IMR-90 (cell line): ENCODE data around the gene SLC22A15. TPM values are rescaled to one million over a fixed set of nuclear protein-coding genes. Genes with fewer than 3 reads are reported as not detected.

Experiments
- ATAC-seq: fragments of 200-7000 bp; cut with Tn5 transposase; 2 replicates; pipeline ENCODE4 v1.9.1; 2020; ENCODE audit warnings: low read depth, mild to moderate bottlenecking, moderate library complexity
- BruUV-seq: library from RNA; stranded (reverse); fragments of 400-500 nt; replicated peaks from 2 replicates; lab custom pipeline; 2021; lab: Mats Ljungman, UMichigan
- CTCF ChIA-PET: fragments of 300-600 bp; formaldehyde crosslinking; extraction: SDS; loops from one replicate; lab custom pipeline; 2021; ENCODE audit warnings: antibody characterized with exemption; lab: Yijun Ruan, JAX
- POLR2A ChIA-PET: fragments of 300-600 bp; sonication (Branson Sonifier 250); formaldehyde crosslinking; loops from one replicate; lab custom pipeline; 2022; ENCODE audit warnings: antibody characterized with exemption; ENCODE audit not compliant: unreplicated experiment; lab: Charles Lee
- DNase-seq: peaks from one replicate; pipeline ENCODE4 v3.0.0; 2013
- H2AFZ ChIP-seq: replicated peaks from 2 replicates; pipeline ENCODE3; 2013; ENCODE audit warnings: low read length, mild to moderate bottlenecking; ENCODE audit not compliant: poor library complexity
- H2AK5ac ChIP-seq: 2 replicates; pipeline ENCODE4 v1.6.1; 2013; ENCODE audit warnings: low read depth, low read length, inconsistent platforms
- H2AK9ac ChIP-seq: replicated peaks from 2 replicates; pipeline ENCODE3; 2013; ENCODE audit warnings: mild to moderate bottlenecking, low read depth, low read length, moderate library complexity; ENCODE audit not compliant: poor library complexity
- H2BK120ac ChIP-seq: 2 replicates; pipeline ENCODE4 v1.6.1; 2013; ENCODE audit warnings: low read depth, low read length, inconsistent platforms
- H2BK15ac ChIP-seq: 3 replicates; pipeline ENCODE4 v1.6.1; 2013; ENCODE audit warnings: low read depth, low read length, inconsistent platforms
- H2BK20ac ChIP-seq: 2 replicates; pipeline ENCODE4 v1.6.1; 2013; ENCODE audit warnings: low read depth, mild to moderate bottlenecking, inconsistent platforms, low read length, moderate library complexity
- H2BK5ac ChIP-seq: 2 replicates; pipeline ENCODE4 v1.6.1; 2013; ENCODE audit warnings: mild to moderate bottlenecking, low read depth, low read length, inconsistent platforms; ENCODE audit not compliant: poor library complexity, severe bottlenecking
- H3K14ac ChIP-seq: replicated peaks from 2 replicates; pipeline ENCODE4 v1.6.1; 2013; ENCODE audit warnings: low read depth, low read length, inconsistent platforms
- H3K18ac ChIP-seq: 2 replicates; pipeline ENCODE4 v1.6.1; 2013; ENCODE audit warnings: low read depth, low read length, control low read depth
- H3K23ac ChIP-seq: 2 replicates; pipeline ENCODE4 v1.6.1; 2013; ENCODE audit warnings: low read depth, low read length, inconsistent platforms
- H3K27ac ChIP-seq: 2 replicates; pipeline ENCODE4 v1.5.1; 2013; ENCODE audit warnings: mild to moderate bottlenecking, control low read depth, low read length; ENCODE audit not compliant: insufficient read depth
- H3K27me3 ChIP-seq: 2 replicates; pipeline ENCODE4 v1.6.1; 2013; ENCODE audit warnings: low read length; ENCODE audit not compliant: control insufficient read depth, insufficient read depth
- H3K36me3 ChIP-seq: 2 replicates; pipeline ENCODE4 v1.6.1; 2013; ENCODE audit warnings: low read length, mixed read lengths; ENCODE audit not compliant: control insufficient read depth, insufficient read depth
- H3K4ac ChIP-seq: 2 replicates; pipeline ENCODE4 v1.6.1; 2013; ENCODE audit warnings: low read depth, low read length, inconsistent platforms
- H3K4me1 ChIP-seq: 2 replicates; pipeline ENCODE4 v1.6.1; 2013; ENCODE audit warnings: low read length, mixed read lengths; ENCODE audit not compliant: control insufficient read depth, insufficient read depth
- H3K4me2 ChIP-seq: 2 replicates; pipeline ENCODE4 v1.6.1; 2013; ENCODE audit warnings: low read depth, mild to moderate bottlenecking, control low read depth, low read length, moderate library complexity
- H3K4me3 ChIP-seq: 2 replicates; pipeline ENCODE4 v1.5.1; 2013; ENCODE audit warnings: low read depth, mild to moderate bottlenecking, control low read depth, low read length, moderate library complexity; ENCODE audit not compliant: insufficient read depth
- H3K56ac ChIP-seq: 2 replicates; pipeline ENCODE4 v1.6.1; 2013; ENCODE audit warnings: low read length, inconsistent platforms; ENCODE audit not compliant: insufficient read depth; ENCODE audit errors: extremely low read depth
- H3K79me1 ChIP-seq, 2 experiments: 2 replicates each; pipeline ENCODE4 v1.6.1; 2013; ENCODE audit warnings: low read length in 2 of 2, inconsistent platforms in 1 of 2, low read depth in 1 of 2
- H3K9ac ChIP-seq: 2 replicates; pipeline ENCODE4 v1.6.1; 2013; ENCODE audit warnings: low read depth, low read length, control low read depth
- H3K9me1 ChIP-seq: 2 replicates; pipeline ENCODE4 v1.6.1; 2013; ENCODE audit warnings: low read length, inconsistent platforms; ENCODE audit not compliant: insufficient read depth
- H3K9me3 ChIP-seq: 2 replicates; pipeline ENCODE4 v1.6.1; 2013; ENCODE audit warnings: low read length; ENCODE audit not compliant: control insufficient read depth, insufficient read depth
- H4K20me1 ChIP-seq: 2 replicates; pipeline ENCODE4 v1.6.1; 2013; ENCODE audit warnings: low read length, inconsistent platforms; ENCODE audit not compliant: insufficient read depth
- H4K5ac ChIP-seq: 2 replicates; pipeline ENCODE4 v1.6.1; 2013; ENCODE audit warnings: mild to moderate bottlenecking, low read depth, low read length, control low read depth
- H4K8ac ChIP-seq, 2 experiments: 2 replicates each; pipeline ENCODE4 v1.6.1; 2013; ENCODE audit warnings: low read depth in 2 of 2, low read length in 2 of 2, control low read depth in 1 of 2, inconsistent platforms in 1 of 2
- H4K91ac ChIP-seq: 2 replicates; pipeline ENCODE4 v1.6.1; 2013; ENCODE audit warnings: low read depth, low read length, inconsistent platforms; ENCODE audit not compliant: insufficient read depth
- BHLHE40 ChIP-seq: fragments of 150-350 bp; IDR thresholded peaks from 2 replicates; pipeline ENCODE4 v1.6.1; 2016; ENCODE audit warnings: mild to moderate bottlenecking, low read depth, low read length
- CEBPB ChIP-seq: IDR thresholded peaks from 2 replicates; pipeline ENCODE4 v1.6.1; 2012; ENCODE audit warnings: low read depth, low read length, improper control_type of control experiment
- CHD1 ChIP-seq: IDR thresholded peaks from 2 replicates; pipeline ENCODE4 v1.6.1; 2012; ENCODE audit warnings: low read depth, low read length, improper control_type of control experiment
- ELK1 ChIP-seq: fragments of 150-350 bp; IDR thresholded peaks from 2 replicates; pipeline ENCODE4 v1.6.1; 2016; ENCODE audit warnings: low read depth, mild to moderate bottlenecking, low read length, moderate library complexity, borderline replicate concordance
- FOS ChIP-seq: fragments of 150-350 bp; IDR thresholded peaks from 2 replicates; pipeline ENCODE4 v1.6.1; 2016; ENCODE audit warnings: low read depth, low read length
- MAFK ChIP-seq: IDR thresholded peaks from 2 replicates; pipeline ENCODE4 v1.6.1; 2012; ENCODE audit warnings: low read depth, low read length, improper control_type of control experiment
- MAZ ChIP-seq: IDR thresholded peaks from 2 replicates; pipeline ENCODE4 v1.6.1; 2012; ENCODE audit warnings: low read depth, mild to moderate bottlenecking, low read length, improper control_type of control experiment, moderate library complexity, borderline replicate concordance
- MXI1 ChIP-seq: IDR thresholded peaks from 2 replicates; pipeline ENCODE4 v1.6.1; 2012; ENCODE audit warnings: low read depth, mild to moderate bottlenecking, low read length, moderate library complexity, borderline replicate concordance
- NFE2L2 ChIP-seq: fragments of 150-350 bp; IDR thresholded peaks from 2 replicates; pipeline ENCODE4 v1.6.1; 2016; ENCODE audit warnings: low read depth, mild to moderate bottlenecking, low read length
- POLR2A ChIP-seq: IDR thresholded peaks from 2 replicates; pipeline ENCODE4 v1.6.1; 2012; ENCODE audit warnings: mild to moderate bottlenecking, low read depth, low read length
- RAD21 ChIP-seq: IDR thresholded peaks from 2 replicates; pipeline ENCODE4 v1.6.1; 2012; ENCODE audit warnings: low read length, improper control_type of control experiment
- RCOR1 ChIP-seq: IDR thresholded peaks from 2 replicates; pipeline ENCODE4 v1.6.1; 2012; ENCODE audit warnings: mild to moderate bottlenecking, low read length, improper control_type of control experiment; ENCODE audit not compliant: insufficient replicate concordance
- RFX5 ChIP-seq: IDR thresholded peaks from 2 replicates; pipeline ENCODE4 v1.8.0; 2012; ENCODE audit warnings: low read depth, mild to moderate bottlenecking, low read length, moderate library complexity
- SMC3 ChIP-seq: fragments of 150-350 bp; IDR thresholded peaks from 2 replicates; pipeline ENCODE4 v1.6.1; 2016; ENCODE audit warnings: low read depth, mild to moderate bottlenecking, antibody characterized with exemption, low read length, moderate library complexity
- USF2 ChIP-seq: fragments of 150-350 bp; IDR thresholded peaks from 2 replicates; pipeline ENCODE4 v1.6.1; 2017; ENCODE audit warnings: mild to moderate bottlenecking, antibody characterized with exemption, low read length, low read depth
- WGBS, 2 experiments: methylation state at CpG; one replicate each; pipeline versions ENCODE4 v1.1.5 to v1.1.7; 2013; ENCODE audit warnings: missing lambda C conversion rate in 2 of 2; ENCODE audit not compliant: insufficient read length in 1 of 2; ENCODE audit errors: extremely low coverage in 2 of 2; 5-methylcytosine and 5-hydroxymethylcytosine counted together
- dilution Hi-C: fragments of 300-500 bp; cut with HindIII; formaldehyde crosslinking; loops from one replicate; pipeline ENCODE4 v1.14.3; 2018; ENCODE audit warnings: low sequenced_read_pairs; ENCODE audit not compliant: unreplicated experiment
- in situ Hi-C: fragments of 300-500 bp; cut with MboI; formaldehyde crosslinking; loops from 3 replicates; pipeline ENCODE4 v1.14.3; 2019; ENCODE audit warnings: low sequenced_read_pairs, inconsistent platforms, mixed read lengths
- intact Hi-C: fragments of 100-400 bp; cut with micrococcal nuclease; formaldehyde crosslinking; loops from 2 replicates; pipeline ENCODE4 v1.10.0; 2022
- polyA plus RNA-seq, 3 experiments: library from polyadenylated mRNA; depleted of rRNA; stranded (reverse); fragments of >200 nt; gene quantifications; 2 replicates each; pipeline ENCODE4 v1.2.3, GENCODE V29; 2012; ENCODE audit warnings: low replicate concordance in 1 of 3
- total RNA-seq: library from RNA; depleted of rRNA; stranded (reverse); fragments of >200 nt; gene quantifications from 2 replicates; pipeline ENCODE4 v1.2.3, GENCODE V29; 2012
- TF ChIP-seq, protein P1 (sequence below): conservative IDR thresholded peaks from 2 replicates; pipeline ENCODE4 v1.5.1; 2012; ENCODE audit warnings: mild to moderate bottlenecking, low read depth, low read length, improper control_type of control experiment

Gene SLC22A15
- total and polyA plus RNA-seq, 2 of the 4 experiments (the other 2 are of a cell fraction) = under 0.01 to 0.02 TPM

DNA sequence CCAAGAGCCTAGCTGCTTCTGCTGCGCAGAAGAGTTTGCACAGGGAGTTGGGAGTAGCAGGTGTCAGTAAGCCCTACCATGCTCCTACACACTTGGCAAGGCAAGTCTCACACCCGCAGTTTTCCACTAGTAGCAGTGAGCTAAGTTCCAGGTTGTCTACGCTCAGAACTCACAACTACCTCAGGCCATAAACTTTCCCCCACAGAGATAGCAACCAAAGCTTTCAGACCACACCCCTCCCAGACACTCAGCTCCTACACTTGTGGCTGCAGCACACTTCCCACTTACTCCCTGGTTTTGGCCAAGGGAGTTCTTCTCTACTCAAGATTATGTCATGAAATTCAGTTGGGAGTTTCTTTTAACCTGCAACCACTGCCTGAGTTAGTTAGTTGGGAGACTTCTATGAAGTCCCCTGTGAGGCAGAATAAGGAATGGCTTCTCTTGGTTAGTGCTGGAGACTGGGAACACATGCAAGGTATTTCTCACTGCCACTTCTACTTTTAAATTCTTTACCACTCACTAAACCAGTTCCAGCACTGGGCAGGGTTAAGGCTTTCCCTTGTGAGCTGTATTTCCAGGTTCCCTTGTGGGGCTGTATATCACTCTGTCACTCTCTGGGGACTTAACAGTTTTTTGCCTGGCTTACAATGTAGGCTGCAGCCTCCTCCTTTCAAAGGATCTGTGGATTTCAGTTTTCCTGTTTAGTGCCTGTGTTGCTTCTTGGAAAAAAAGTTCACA, 116.6 kb downstream of the SLC22A15 start:
- Histone ChIP-seq H3K4me1 (no peaks in the 10 kb centered on the region), H3K4me2 (no peak overlapping the region), H4K91ac (no peak overlapping the region), H3K4ac (no peak overlapping the region), H4K8ac (no peak overlapping the region), H3K9me1 (no peaks in the 10 kb centered on the region), H3K56ac (no peak overlapping the region), H2BK120ac (no peak overlapping the region), H3K9me3 (no peaks in the 10 kb centered on the region), H2BK15ac (no peak overlapping the region), H3K27me3 (no peaks in the 10 kb centered on the region), H4K5ac (no peak overlapping the region), H3K79me1 (no peaks in the 10 kb centered on the region), H2BK5ac (no peak overlapping the region), H2AK9ac (no peak overlapping the region), H3K18ac (no peak overlapping the region), H2AFZ (no peak overlapping the region), H3K4me3 (no peak overlapping the region), H3K27ac (no peak overlapping the region), H3K9ac (no peak overlapping the region), H2AK5ac (no peak overlapping the region), H3K23ac (no peak overlapping the region), H3K14ac (no peak overlapping the region), H4K20me1 (no peaks in the 10 kb centered on the region), H2BK20ac (no peak overlapping the region), H3K36me3 (no peaks in the 10 kb centered on the region)
- 63% methylated on average over 1 of the region's 3 CpGs; no CpG with 5 or more reads in 1 of the 2 experiments for WGBS, 2 experiments
- no peak for TF ChIP-seq ELK1
- no peak for TF ChIP-seq RFX5
- no peak for TF ChIP-seq RAD21
- TF ChIP-seq MAZ = no peak
- no peak for TF ChIP-seq RCOR1
- no peak for TF ChIP-seq SMC3
- no peak for TF ChIP-seq CHD1
- no peak for TF ChIP-seq MXI1
- TF ChIP-seq, protein P1, sequence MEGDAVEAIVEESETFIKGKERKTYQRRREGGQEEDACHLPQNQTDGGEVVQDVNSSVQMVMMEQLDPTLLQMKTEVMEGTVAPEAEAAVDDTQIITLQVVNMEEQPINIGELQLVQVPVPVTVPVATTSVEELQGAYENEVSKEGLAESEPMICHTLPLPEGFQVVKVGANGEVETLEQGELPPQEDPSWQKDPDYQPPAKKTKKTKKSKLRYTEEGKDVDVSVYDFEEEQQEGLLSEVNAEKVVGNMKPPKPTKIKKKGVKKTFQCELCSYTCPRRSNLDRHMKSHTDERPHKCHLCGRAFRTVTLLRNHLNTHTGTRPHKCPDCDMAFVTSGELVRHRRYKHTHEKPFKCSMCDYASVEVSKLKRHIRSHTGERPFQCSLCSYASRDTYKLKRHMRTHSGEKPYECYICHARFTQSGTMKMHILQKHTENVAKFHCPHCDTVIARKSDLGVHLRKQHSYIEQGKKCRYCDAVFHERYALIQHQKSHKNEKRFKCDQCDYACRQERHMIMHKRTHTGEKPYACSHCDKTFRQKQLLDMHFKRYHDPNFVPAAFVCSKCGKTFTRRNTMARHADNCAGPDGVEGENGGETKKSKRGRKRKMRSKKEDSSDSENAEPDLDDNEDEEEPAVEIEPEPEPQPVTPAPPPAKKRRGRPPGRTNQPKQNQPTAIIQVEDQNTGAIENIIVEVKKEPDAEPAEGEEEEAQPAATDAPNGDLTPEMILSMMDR = no peak
- no peak for TF ChIP-seq NFE2L2
- no peak for TF ChIP-seq FOS
- TF ChIP-seq POLR2A = no peak
- no peak for TF ChIP-seq USF2
- no peak for TF ChIP-seq CEBPB
- TF ChIP-seq BHLHE40 = no peak
- no peak for TF ChIP-seq MAFK
- DNase-seq (no peak), ATAC-seq (no peak)
- dilution Hi-C loops (no loop called here), in situ Hi-C loops (no loop called here), intact Hi-C loops (no loop called here)
- BruUV-seq = no TSS peak
- ChIA-PET POLR2A (no interaction called here), CTCF (no interaction called here)
